HUES64 (cell line): ENCODE results near the gene ONECUT3.

Experiments used
- H3K27ac ChIP-seq: 2 replicates; pipeline ENCODE4 v1.7.0; 2013; ENCODE audit warnings: low read depth, low read length, inconsistent platforms
- H3K27me3 ChIP-seq: 2 replicates; pipeline ENCODE4 v1.6.1; 2013; ENCODE audit warnings: mild to moderate bottlenecking, low read length; ENCODE audit not compliant: insufficient read depth
- H3K36me3 ChIP-seq: 2 replicates; pipeline ENCODE4 v1.6.1; 2013; ENCODE audit warnings: mild to moderate bottlenecking, low read length; ENCODE audit not compliant: insufficient read depth
- H3K4me1 ChIP-seq: 2 replicates; pipeline ENCODE4 v1.6.1; 2013; ENCODE audit warnings: mild to moderate bottlenecking, low read length, moderate library complexity; ENCODE audit not compliant: insufficient read depth
- H3K4me3 ChIP-seq: 2 replicates; pipeline ENCODE4 v1.5.1; 2013; ENCODE audit warnings: mild to moderate bottlenecking, low read length, moderate library complexity
- H3K9ac ChIP-seq: 2 replicates; pipeline ENCODE4 v1.6.1; 2013; ENCODE audit warnings: mild to moderate bottlenecking, low read depth, low read length
- H3K9me3 ChIP-seq: 2 replicates; pipeline ENCODE4 v1.6.1; 2013; ENCODE audit warnings: low read depth, low read length; ENCODE audit not compliant: insufficient read depth
- WGBS: fragments of 150-250, 120-280 bp; methylation state at CpG from one replicate; pipeline ENCODE4 v1.1.7; 2013; ENCODE audit warnings: missing lambda C conversion rate; 5-methylcytosine and 5-hydroxymethylcytosine counted together

Gene ONECUT3

DNA sequence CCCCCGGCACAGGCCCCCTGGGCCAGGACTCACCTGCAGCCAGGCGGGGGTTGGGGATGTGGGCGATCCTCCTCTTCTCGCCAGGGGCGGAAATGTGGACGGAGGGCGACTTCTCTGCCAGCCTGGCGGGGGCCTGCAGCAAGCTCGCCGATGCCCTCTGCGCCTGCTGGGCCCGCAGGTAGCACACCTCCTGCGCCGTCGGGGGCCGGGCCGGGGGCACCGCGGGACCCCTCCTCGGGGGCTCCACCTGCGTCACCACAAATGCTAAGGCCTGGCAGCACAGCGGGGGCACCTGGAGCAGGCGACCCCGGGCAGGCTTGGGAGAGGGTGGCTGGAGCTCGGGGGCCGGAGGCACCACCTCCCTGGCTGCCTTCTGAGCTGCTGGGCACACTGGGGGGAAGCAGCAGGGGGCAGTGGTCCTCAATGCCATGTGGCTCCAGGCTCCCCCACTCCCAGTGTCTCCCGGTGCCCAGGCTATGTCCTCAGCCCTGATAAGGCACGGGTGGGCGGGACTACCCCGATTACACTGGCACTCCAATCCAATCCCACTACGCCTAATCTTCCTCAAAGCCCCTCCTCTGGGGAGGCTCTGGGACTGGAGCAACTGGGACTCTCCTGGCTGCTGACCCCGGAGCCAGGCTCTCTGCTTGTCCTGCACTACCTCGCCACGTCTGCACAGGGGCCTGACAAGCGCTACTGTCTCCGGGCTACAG lies 70.4 kb downstream of the ONECUT3 start:
- WGBS = 95% methylated on average over 36 of the region's 36 CpGs
- no peak overlapping the region for H3K27ac ChIP-seq
- H3K4me3 ChIP-seq = no peak overlapping the region
- peaks cover 59% of the 10 kb centered on the region for H3K36me3 ChIP-seq
- peaks cover 9% of the 10 kb centered on the region; the same call in 1 of the 2 replicates for H3K4me1 ChIP-seq
- no peaks in the 10 kb centered on the region for H3K27me3 ChIP-seq
- H3K9me3 ChIP-seq = no peaks in the 10 kb centered on the region
- H3K9ac ChIP-seq = no peak overlapping the region

- peaks cover 9% of the 10 kb centered on the region; the same call in 1 of the 2 replicates for H3K4me1 ChIP-seq
- H3K27me3 ChIP-seq = no peaks in the 10 kb centered on the region
- H3K27ac ChIP-seq = no peak overlapping the region
- H3K4me3 ChIP-seq = no peak overlapping the region
- no peak overlapping the region for H3K9ac ChIP-seq
- peaks cover 57% of the 10 kb centered on the region for H3K36me3 ChIP-seq
- no peaks in the 10 kb centered on the region for H3K9me3 ChIP-seq
- WGBS = 94% methylated on average over 14 of the region's 14 CpGs
These were observed 70.9 kb downstream of the ONECUT3 start for GRCh38 chr19:1824252-1824622.

DNA sequence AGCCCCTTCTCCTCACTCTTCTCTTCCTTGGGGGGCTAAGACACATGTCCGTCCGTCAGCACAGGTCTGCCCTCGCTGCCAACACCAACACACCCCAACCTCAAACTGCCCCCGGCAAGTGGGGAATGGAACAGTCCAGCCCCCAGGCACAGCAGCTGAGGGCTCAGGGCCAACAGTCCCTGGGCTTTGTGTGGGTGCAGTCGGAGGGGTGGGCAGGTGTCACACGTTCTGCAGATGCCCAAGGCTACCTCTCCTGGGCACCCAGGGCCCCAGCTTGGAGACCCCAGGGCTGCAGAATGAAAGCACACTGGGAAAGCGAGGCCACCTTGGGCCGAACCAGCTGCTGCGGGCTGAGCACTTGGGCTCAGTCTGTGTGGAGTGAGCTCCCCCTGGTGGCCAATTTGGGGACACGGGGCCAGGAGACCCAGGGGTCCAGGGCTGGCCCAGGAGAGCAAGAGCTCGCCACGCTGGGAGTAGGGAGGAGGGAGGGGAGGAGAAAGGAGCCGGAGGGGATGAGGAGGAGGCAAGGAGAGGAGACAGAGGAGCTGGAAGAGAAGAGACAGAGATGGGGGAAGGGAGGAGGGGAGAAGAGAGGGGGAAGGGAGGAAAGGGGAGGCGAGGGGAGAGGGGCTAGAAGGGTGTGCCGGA lies 72.7 kb downstream of the ONECUT3 start:
- 38% methylated on average over 15 of the region's 15 CpGs for WGBS
- Histone ChIP-seq H3K27ac (peak overlapping the region; percentile 86), H3K36me3 (peaks cover 44% of the 10 kb centered on the region), H3K4me1 (peaks cover 9% of the 10 kb centered on the region; the same call in 1 of the 2 replicates), H3K9ac (no peak overlapping the region), H3K27me3 (no peaks in the 10 kb centered on the region), H3K9me3 (no peaks in the 10 kb centered on the region), H3K4me3 (no peak overlapping the region)

DNA sequence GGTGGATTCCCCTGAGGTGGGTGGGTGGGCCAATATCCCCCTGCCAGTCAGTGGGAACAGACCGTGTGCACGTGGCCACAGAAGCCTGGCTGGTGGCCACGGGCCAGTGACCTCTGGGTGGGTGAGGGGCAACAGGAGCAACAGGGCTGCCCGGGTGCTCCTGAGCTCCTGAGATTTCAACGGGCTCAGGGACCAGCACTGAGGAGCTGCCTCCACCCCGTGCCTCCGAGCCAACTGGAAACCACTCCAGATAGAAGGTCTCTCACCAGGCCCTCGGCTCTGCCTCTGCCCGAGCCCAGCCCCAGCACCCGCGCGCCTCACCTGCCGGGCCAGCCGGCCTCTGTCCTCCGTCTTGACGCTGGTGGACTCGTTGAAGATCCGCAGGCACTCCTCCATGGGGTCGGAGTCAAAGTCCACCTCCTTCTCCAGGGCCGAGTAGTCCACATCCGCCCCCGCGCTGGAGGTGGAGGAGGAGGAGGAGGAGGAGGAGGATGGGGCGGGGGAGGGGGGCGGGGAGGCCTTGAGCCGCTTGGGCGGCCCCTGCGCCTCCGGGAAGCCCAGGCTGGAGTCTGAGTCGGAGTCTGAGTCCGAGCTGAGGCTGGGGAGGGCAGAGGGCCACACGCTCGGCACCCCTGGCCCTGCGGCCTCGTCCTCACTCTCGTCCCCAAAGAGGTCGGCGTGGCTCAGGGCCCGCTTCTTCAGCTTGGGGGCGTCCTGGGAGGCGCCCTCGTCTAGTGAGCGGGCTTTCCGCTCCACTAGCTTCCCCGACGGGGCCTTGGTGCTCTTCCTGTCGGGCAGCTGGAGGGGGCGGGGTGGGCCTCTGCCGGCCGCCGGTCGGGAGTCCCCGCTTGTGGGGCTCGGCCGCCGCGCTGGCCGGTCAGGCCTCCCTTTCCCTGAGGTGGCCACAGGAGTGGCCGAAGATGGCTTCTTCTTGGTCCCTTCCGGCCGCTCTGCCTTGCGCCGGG lies 73.5 kb downstream of the ONECUT3 start:
- Histone ChIP-seq H3K9me3 (no peaks in the 10 kb centered on the region), H3K4me1 (peaks cover 9% of the 10 kb centered on the region; the same call in 1 of the 2 replicates), H3K36me3 (peaks cover 38% of the 10 kb centered on the region), H3K4me3 (peak overlapping the region; percentile 29; the same call in 1 of the 2 replicates), H3K27me3 (no peaks in the 10 kb centered on the region), H3K9ac (peak overlapping the region; percentile 50; the same call in 1 of the 2 replicates), H3K27ac (peak overlapping the region; percentile 86)
- 21% methylated on average over 57 of the region's 63 CpGs for WGBS

- WGBS = 91% methylated on average over 41 of the region's 41 CpGs
- Histone ChIP-seq H3K36me3 (peaks cover 30% of the 10 kb centered on the region), H3K27me3 (no peaks in the 10 kb centered on the region), H3K9me3 (no peaks in the 10 kb centered on the region), H3K27ac (peak overlapping the region; percentile 70), H3K9ac (peak overlapping the region; percentile 50; the same call in 1 of the 2 replicates), H3K4me1 (peaks cover 9% of the 10 kb centered on the region; the same call in 1 of the 2 replicates), H3K4me3 (no peak overlapping the region)
These were observed 74.4 kb downstream of the ONECUT3 start for GRCh38 chr19:1827566-1828278.

DNA sequence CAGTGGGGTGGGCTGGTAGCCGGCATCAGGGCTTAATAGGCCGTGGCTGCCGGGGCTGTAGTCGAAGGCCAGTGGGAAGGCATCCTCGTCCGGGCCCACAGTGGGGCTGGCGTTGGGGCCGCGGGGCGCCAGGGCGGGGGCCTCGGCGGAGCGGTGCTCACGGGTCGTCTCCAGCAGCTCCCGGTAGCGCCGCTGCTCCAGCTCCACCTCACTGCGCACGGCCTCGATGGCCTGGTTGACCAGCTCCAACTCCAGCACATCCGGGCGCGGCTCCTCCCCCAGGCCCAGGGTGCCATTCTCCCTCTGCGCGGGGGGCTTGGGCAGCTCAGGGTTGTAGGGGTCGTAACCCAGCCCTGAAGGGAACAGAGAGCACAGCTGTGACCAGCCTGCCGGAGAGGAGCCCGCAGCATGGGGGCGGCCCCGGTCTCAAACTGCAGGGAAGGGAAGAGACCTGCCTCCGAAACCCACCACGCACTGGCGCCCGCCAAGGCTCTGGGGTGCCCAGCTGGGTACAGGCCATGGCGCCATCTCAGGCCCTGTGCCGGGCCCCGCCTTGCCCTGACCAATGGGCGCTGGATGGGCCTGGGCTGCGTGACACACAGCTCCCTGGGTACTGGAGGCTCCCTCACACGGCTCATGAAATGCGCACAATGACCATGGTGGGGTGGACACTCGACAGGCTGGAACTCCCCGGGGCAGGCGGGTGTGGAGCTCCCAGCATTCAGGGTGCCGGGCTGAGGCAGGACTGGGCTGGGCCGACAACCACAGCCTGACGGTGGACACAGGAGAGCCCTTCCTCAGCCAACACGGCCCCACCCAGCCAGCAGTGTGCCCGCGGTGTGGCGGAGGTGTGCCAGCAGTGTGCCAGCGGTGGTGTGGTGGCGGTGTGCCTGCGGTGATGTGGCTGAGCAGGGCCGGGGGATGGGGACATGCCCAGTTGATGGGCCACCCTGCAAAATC lies 75.3 kb downstream of the ONECUT3 start:
- no peak overlapping the region for H3K27ac ChIP-seq
- WGBS = 95% methylated on average over 57 of the region's 57 CpGs
- peaks cover 9% of the 10 kb centered on the region; the same call in 1 of the 2 replicates for H3K4me1 ChIP-seq
- H3K9ac ChIP-seq = no peak overlapping the region
- no peaks in the 10 kb centered on the region for H3K27me3 ChIP-seq
- H3K4me3 ChIP-seq = no peak overlapping the region
- H3K36me3 ChIP-seq = peaks cover 22% of the 10 kb centered on the region
- no peaks in the 10 kb centered on the region for H3K9me3 ChIP-seq

DNA sequence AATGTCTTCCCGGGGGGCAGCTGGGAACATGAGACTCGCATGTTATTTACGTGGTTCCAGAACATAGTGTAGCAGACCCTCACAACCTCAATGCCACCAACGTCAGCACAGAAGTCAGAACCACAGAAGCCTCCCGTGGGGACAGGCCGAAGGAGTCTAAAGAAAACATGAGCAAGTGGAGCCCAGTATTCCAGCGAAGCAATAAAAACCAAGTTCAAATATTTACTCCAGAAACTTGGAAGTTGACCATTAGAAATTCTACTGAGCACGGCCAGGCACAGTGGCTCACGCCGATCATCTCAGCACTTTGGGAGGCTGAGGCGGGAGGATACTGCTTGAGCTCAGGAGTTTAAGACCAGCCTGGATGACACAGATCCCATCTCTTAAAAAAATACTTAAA lies 76.7 kb downstream of the ONECUT3 start:
- Histone ChIP-seq H3K27ac (no peak overlapping the region), H3K36me3 (peaks cover 8% of the 10 kb centered on the region), H3K9me3 (no peaks in the 10 kb centered on the region), H3K4me1 (peaks cover 9% of the 10 kb centered on the region; the same call in 1 of the 2 replicates), H3K4me3 (no peak overlapping the region), H3K9ac (no peak overlapping the region), H3K27me3 (no peaks in the 10 kb centered on the region)
- 95% methylated on average over 11 of the region's 11 CpGs for WGBS

GRCh38 chr19:1830568-1830967 lies 77.3 kb downstream of the ONECUT3 start:
- WGBS = 95% methylated on average over 15 of the region's 15 CpGs
- H3K9me3 ChIP-seq = no peaks in the 10 kb centered on the region
- H3K9ac ChIP-seq = no peak overlapping the region
- no peak overlapping the region for H3K4me3 ChIP-seq
- no peak overlapping the region for H3K27ac ChIP-seq
- H3K4me1 ChIP-seq = peaks cover 9% of the 10 kb centered on the region; the same call in 1 of the 2 replicates
- peaks cover 4% of the 10 kb centered on the region for H3K36me3 ChIP-seq
- no peaks in the 10 kb centered on the region for H3K27me3 ChIP-seq
